GM12891 (cell line): Measurements from ENCODE around the gene AIMP1.

ENCODE experiments used
- DNase-seq: peaks from one replicate; pipeline ENCODE4 v3.0.0; 2011; ENCODE audit warnings: low spot score; ENCODE audit not compliant: insufficient read length
- FAIRE-seq: peaks from 2 replicates; lab custom pipeline; 2011; peaks lifted over from hg19 to GRCh38; lab: Jason Lieb, UNC
- PAX5 ChIP-seq: IDR thresholded peaks from 2 replicates; pipeline ENCODE4 v1.6.1; 2011; ENCODE audit warnings: low read length, moderate library complexity, mild to moderate bottlenecking; ENCODE audit not compliant: insufficient read depth, severe bottlenecking
- POLR2A ChIP-seq: IDR thresholded peaks from 2 replicates; pipeline ENCODE4 v1.6.1; 2011; ENCODE audit warnings: low read depth, low read length, control low read depth
- POLR2AphosphoS5 ChIP-seq: IDR thresholded peaks from 2 replicates; pipeline ENCODE4 v1.6.1; 2011; ENCODE audit warnings: low read depth, low read length, control low read depth
- POU2F2 ChIP-seq: IDR thresholded peaks from 2 replicates; pipeline ENCODE4 v1.6.1; 2011; ENCODE audit warnings: low read depth, mild to moderate bottlenecking, control low read depth, low read length, moderate library complexity
- SPI1 ChIP-seq: IDR thresholded peaks from 2 replicates; pipeline ENCODE4 v1.6.1; 2011; ENCODE audit warnings: low read depth, low read length, control low read depth
- TAF1 ChIP-seq: IDR thresholded peaks from 2 replicates; pipeline ENCODE4 v1.6.1; 2011; ENCODE audit warnings: low read depth, low read length, control low read depth

Gene AIMP1

DNA sequence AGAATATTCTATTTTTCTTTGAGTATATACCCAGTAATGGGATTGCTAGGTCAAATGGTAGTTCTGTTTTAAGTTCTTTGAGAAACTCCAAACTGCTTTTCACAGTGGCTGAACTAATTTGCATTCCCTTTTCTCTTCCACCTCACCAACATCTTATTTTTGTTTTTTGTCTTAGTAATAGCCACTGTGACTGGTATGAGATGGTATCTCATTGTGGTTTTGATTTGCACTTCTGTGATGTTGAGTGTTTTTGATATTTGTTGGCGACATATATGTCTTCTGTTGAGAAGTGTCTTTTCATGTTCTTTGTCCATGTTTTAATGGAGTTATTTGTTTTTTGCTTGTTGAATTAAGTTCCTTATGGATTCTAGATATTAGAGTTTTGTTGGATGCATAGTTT lies 24.4 kb downstream of the AIMP1 start:
- FAIRE-seq (peak; percentile 26), DNase-seq (no peak)
- TF ChIP-seq POU2F2 (no peak), PAX5 (no peak), POLR2AphosphoS5 (no peak), TAF1 (no peak), SPI1 (no peak), POLR2A (no peak)

DNA sequence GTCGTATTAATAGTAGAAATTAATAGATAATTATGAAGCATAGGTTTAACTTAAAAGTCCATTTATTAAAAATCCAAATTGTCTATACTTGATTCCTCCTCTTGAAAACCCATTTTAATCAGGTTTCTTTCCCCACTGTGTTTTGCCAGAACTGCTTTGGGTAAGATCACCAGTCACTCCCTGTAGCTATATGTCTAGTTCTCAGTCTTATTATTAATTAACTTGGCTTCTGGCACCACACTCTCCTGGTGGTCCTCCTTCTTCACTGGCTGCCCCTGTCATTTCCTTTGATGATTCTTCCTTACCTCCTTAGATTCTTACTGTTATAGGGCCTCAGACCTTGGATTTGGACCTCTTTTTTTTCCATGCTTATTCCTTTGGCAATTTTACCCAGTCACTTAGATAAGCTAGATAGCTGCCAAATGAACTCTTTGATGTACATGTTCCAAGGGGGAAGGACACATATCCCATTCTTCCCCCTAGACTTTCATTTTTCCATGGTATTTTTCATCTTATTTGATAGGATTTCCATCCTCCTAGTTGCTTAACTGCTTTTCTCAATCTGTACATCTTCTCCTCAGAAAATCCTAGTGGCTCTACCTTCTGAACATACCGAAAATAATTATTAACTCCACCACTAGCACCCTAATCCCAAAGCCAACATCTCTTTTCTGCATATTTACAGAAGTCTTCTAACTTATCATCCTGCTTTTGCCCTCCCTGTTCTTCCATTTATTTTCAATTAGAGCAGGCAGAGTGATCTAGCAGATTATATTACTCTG lies 27.7 kb downstream of the AIMP1 start:
- TF ChIP-seq POLR2AphosphoS5, result no peak
- TF ChIP-seq TAF1, result no peak
- no peak for TF ChIP-seq SPI1
- no peak for TF ChIP-seq PAX5
- TF ChIP-seq POU2F2, result no peak
- no peak for TF ChIP-seq POLR2A
- no peak for FAIRE-seq

DNA sequence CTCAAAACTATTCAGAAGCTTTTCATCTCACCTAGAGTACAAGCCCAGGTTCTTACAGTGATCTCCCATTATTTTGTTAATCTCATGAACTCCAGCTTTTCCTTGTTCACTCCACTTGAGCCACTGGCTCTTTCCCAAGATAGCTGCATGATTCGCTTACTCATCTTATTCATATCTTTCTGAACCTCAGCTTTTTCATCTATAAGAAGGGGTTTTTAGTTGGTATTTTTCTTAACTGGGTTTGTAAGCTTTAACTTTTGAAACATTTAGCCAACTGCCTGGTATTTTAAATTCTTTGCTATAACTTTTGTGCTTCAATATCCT lies 28.3 kb downstream of the AIMP1 start:
- TF ChIP-seq POLR2A, result no peak
- no peak for TF ChIP-seq TAF1
- TF ChIP-seq POU2F2, result no peak
- no peak for TF ChIP-seq SPI1
- no peak for TF ChIP-seq PAX5
- no peak for TF ChIP-seq POLR2AphosphoS5
- FAIRE-seq, result no peak
- DNase-seq, result no peak

More for the DNA sequence above, 27.7 kb downstream of the AIMP1 start:
- DNase-seq, result no peak

DNA sequence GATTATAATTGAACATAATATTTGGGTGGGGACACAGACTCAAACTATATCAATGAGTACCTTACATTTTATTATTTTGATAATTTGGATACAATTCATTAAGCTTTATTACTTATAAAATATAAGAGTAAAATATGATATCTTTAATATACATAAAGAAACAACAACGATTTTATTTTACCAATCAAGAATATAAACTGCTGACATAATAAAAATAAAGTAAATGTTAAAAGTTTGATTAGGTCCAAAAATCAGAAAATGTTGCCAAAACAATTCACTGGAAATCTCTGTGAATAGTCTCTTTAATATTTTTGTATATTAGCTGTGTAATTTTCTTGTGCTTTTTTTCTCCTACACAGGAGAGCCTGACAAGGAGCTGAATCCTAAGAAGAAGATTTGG lies 30.8 kb downstream of the AIMP1 start:
- TF ChIP-seq PAX5 (no peak), TAF1 (no peak), POLR2A (no peak), POU2F2 (no peak), POLR2AphosphoS5 (no peak), SPI1 (no peak)
- no peak for FAIRE-seq
- no peak for DNase-seq

- TF ChIP-seq POU2F2 (no peak), TAF1 (no peak), PAX5 (no peak), POLR2A (no peak)
- FAIRE-seq (no peak), DNase-seq (no peak)
Measured at GRCh38 chr4:106351016-106351415, 34.7 kb downstream of the AIMP1 start.

DNA sequence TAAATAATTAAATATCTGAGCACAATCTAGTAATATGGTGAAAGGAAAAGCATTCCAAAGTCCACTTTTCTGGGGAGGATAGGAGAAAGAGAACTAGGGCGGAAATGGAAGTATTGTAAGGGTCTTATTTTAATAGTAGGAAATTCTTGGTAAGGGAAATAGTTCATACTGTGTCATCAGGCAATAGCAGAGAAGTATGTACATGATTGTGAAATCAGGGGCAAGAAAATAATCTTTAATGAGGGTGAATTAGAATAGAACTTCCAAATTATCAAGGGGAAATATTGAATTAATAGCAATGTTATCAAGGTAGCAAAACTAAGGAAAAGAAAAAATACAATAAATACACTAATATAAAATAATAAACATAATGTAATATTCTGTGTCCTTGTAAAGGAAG lies 37.4 kb downstream of the AIMP1 start:
- no peak for TF ChIP-seq POU2F2
- TF ChIP-seq PAX5, result no peak
- FAIRE-seq (no peak), DNase-seq (no peak)

GRCh38 chr4:106355193-106355592 lies 38.8 kb downstream of the AIMP1 start:
- no peak for DNase-seq
- TF ChIP-seq POLR2AphosphoS5 (no peak), SPI1 (no peak), PAX5 (no peak), POLR2A (no peak), TAF1 (no peak), POU2F2 (no peak)
- FAIRE-seq, result no peak

- FAIRE-seq (no peak), DNase-seq (no peak)
- TF ChIP-seq POLR2A (no peak), TAF1 (no peak), POLR2AphosphoS5 (no peak), SPI1 (no peak), POU2F2 (no peak), PAX5 (no peak)
Measured at GRCh38 chr4:106358899-106359298, 42.5 kb downstream of the AIMP1 start.

DNA sequence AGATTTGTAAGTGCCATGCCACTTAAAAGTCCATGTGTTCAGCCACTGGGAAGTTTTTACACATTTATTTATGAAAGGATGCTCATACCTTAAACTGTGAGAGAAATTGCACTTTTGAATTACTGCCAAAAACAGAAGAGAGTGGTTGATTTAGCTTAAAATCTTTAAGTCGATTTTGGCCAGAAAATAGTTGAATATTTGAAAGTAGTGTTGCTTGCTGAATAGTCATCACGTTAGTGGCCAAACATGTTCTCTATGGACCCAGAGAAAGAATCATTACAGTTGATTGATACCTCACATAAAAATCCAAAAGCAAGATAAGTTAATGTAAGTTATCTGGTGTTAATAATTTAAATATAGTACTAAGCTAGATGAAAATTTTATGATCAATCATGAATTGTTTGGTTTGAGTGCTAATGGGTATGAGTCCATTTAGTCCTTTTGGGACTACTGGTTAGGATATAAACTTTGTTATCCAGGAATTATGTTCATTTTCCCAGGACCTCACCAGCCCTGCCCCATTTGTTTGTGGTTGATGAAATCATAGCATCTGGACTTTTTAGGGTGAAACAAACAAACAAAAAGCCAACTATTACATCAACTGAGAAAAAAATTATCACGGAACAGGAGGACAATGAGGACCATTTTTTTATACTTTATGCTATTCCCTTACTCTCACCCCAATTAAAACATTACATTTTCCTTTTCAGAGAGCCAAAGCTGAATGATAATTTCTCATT lies 45.9 kb downstream of the AIMP1 start:
- DNase-seq (no peak), FAIRE-seq (no peak)
- no peak for TF ChIP-seq SPI1
- no peak for TF ChIP-seq POU2F2
- TF ChIP-seq POLR2A, result no peak
- TF ChIP-seq PAX5, result no peak
- no peak for TF ChIP-seq POLR2AphosphoS5
- no peak for TF ChIP-seq TAF1

GRCh38 chr4:106364282-106364681 lies 47.9 kb downstream of the AIMP1 start:
- FAIRE-seq (no peak), DNase-seq (no peak)
- TF ChIP-seq SPI1 (no peak), POU2F2 (no peak), POLR2AphosphoS5 (no peak), PAX5 (no peak), POLR2A (no peak), TAF1 (no peak)
